ENCODE data around the gene AFG3L2.

AFG3L2 gene

GRCh38 chr18:12342661-12343060, 34.4 kb downstream of the AFG3L2 start:
- Histone ChIP-seq H3K9me2 (ENCODE audit: low read depth, low read length) (no peaks in the 10 kb centered on the region), H4K20me1 (ENCODE audit: insufficient read depth, low read length) (no peaks in the 10 kb centered on the region), H3K27ac (ENCODE audit: low read depth, low read length, poor library complexity, severe bottlenecking) (no peak overlapping the region), H3K36me3 (ENCODE audit: insufficient read depth, low read length) (peaks cover 82% of the 10 kb centered on the region), H2AFZ (ENCODE audit: low read length) (no peak overlapping the region), H3K9ac (ENCODE audit: low read length) (no peak overlapping the region), H3F3A (ENCODE audit: insufficient read depth, low read length) (no peaks in the 10 kb centered on the region), H3K27me3 (ENCODE audit: insufficient read depth, low read length) (no peaks in the 10 kb centered on the region), H3K4me2 (ENCODE audit: low read length) (no peak overlapping the region), H3K9me3 (ENCODE audit: low read length) (no peaks in the 10 kb centered on the region), H3K4me1 (ENCODE audit: insufficient read depth, low read length, severe bottlenecking) (no peaks in the 10 kb centered on the region), H3K79me2 (ENCODE audit: insufficient read depth, low read length) (no peaks in the 10 kb centered on the region), H3K4me3 (ENCODE audit: low read depth, low read length, poor library complexity, severe bottlenecking) (no peak overlapping the region)
- TF ChIP-seq CTCF (IDR thresholded peaks at IDR 0.05; ENCODE audit: low read length) = no peak
- TF ChIP-seq EZH2 (IDR thresholded peaks at IDR 0.05; ENCODE audit: borderline replicate concordance, low read length) = no peak

GRCh38 chr18:12340945-12341660, 35.9 kb downstream of the AFG3L2 start:
- H3K36me3 ChIP-seq (ENCODE audit: insufficient read depth, low read length) = peaks cover 84% of the 10 kb centered on the region

GRCh38 chr18:12338382-12338781, 38.6 kb downstream of the AFG3L2 start:
- Histone ChIP-seq H4K20me1 (ENCODE audit: insufficient read depth, low read length) (no peaks in the 10 kb centered on the region), H3F3A (ENCODE audit: insufficient read depth, low read length) (no peaks in the 10 kb centered on the region), H3K4me2 (ENCODE audit: low read length) (no peak overlapping the region), H3K4me1 (ENCODE audit: insufficient read depth, low read length, severe bottlenecking) (no peaks in the 10 kb centered on the region), H3K36me3 (ENCODE audit: insufficient read depth, low read length) (peaks cover 85% of the 10 kb centered on the region), H3K9ac (ENCODE audit: low read length) (no peak overlapping the region), H3K4me3 (ENCODE audit: low read depth, low read length, poor library complexity, severe bottlenecking) (no peak overlapping the region), H3K9me3 (ENCODE audit: low read length) (no peaks in the 10 kb centered on the region), H3K9me2 (ENCODE audit: low read depth, low read length) (no peaks in the 10 kb centered on the region), H3K27me3 (ENCODE audit: insufficient read depth, low read length) (no peaks in the 10 kb centered on the region), H2AFZ (ENCODE audit: low read length) (no peak overlapping the region), H3K27ac (ENCODE audit: low read depth, low read length, poor library complexity, severe bottlenecking) (no peak overlapping the region), H3K79me2 (ENCODE audit: insufficient read depth, low read length) (no peaks in the 10 kb centered on the region)
- TF ChIP-seq CTCF (IDR thresholded peaks at IDR 0.05; ENCODE audit: low read length) (no peak), EZH2 (IDR thresholded peaks at IDR 0.05; ENCODE audit: borderline replicate concordance, low read length) (no peak)

More at GRCh38 chr18:12340945-12341660, 35.9 kb downstream of the AFG3L2 start:
- H3K4me3 ChIP-seq (ENCODE audit: low read depth, low read length, poor library complexity, severe bottlenecking) = no peak overlapping the region
- TF ChIP-seq EZH2 (IDR thresholded peaks at IDR 0.05; ENCODE audit: borderline replicate concordance, low read length) (no peak), CTCF (IDR thresholded peaks at IDR 0.05; ENCODE audit: low read length) (no peak)
- no peaks in the 10 kb centered on the region for H4K20me1 ChIP-seq (ENCODE audit: insufficient read depth, low read length)
- H3F3A ChIP-seq (ENCODE audit: insufficient read depth, low read length) = no peaks in the 10 kb centered on the region
- no peak overlapping the region for H3K9ac ChIP-seq (ENCODE audit: low read length)
- H2AFZ ChIP-seq (ENCODE audit: low read length) = no peak overlapping the region
- no peaks in the 10 kb centered on the region for H3K79me2 ChIP-seq (ENCODE audit: insufficient read depth, low read length)
- no peak overlapping the region for H3K27ac ChIP-seq (ENCODE audit: low read depth, low read length, poor library complexity, severe bottlenecking)
- H3K9me3 ChIP-seq (ENCODE audit: low read length) = no peaks in the 10 kb centered on the region
- H3K4me1 ChIP-seq (ENCODE audit: insufficient read depth, low read length, severe bottlenecking) = no peaks in the 10 kb centered on the region
- no peaks in the 10 kb centered on the region for H3K9me2 ChIP-seq (ENCODE audit: low read depth, low read length)
- no peaks in the 10 kb centered on the region for H3K27me3 ChIP-seq (ENCODE audit: insufficient read depth, low read length)
- H3K4me2 ChIP-seq (ENCODE audit: low read length) = no peak overlapping the region

Measured in OCI-LY1 (cell line).